PFSK-1 (cell line): ENCODE data around the gene UFSP2.

Source experiments
- FOXP2 ChIP-seq: optimal IDR thresholded peaks from 2 replicates; pipeline ENCODE3; 2011; ENCODE audit warnings: borderline replicate concordance, control low read depth, inconsistent platforms; ENCODE audit not compliant: insufficient read depth; ENCODE audit errors: extremely low read length, extremely low read depth
- POLR2AphosphoS5 ChIP-seq: IDR thresholded peaks from 2 replicates; pipeline ENCODE4 v1.6.1; 2012; ENCODE audit warnings: low read depth, mild to moderate bottlenecking, control low read depth, low read length, moderate library complexity
- REST ChIP-seq, 2 experiments: IDR thresholded peaks; 2 replicates each; pipeline versions ENCODE4 v1.6.1 to v1.8.0; 2011 to 2012; ENCODE audit warnings: low read depth in 2 of 2, low read length in 2 of 2, control low read depth in 1 of 2, inconsistent platforms in 1 of 2, mild to moderate bottlenecking in 1 of 2, moderate library complexity in 1 of 2; ENCODE audit not compliant: insufficient read depth in 1 of 2
- SIN3A ChIP-seq: IDR thresholded peaks from 2 replicates; pipeline ENCODE4 v1.6.1; 2012; ENCODE audit warnings: mild to moderate bottlenecking, low read length, moderate library complexity, borderline replicate concordance; ENCODE audit not compliant: insufficient read depth
- TAF1 ChIP-seq: IDR thresholded peaks from 2 replicates; pipeline ENCODE4 v1.6.1; 2012; ENCODE audit warnings: low read length, control low read depth, borderline replicate concordance; ENCODE audit not compliant: insufficient read depth

Gene UFSP2

GRCh38 chr4:185395956-185396723 lies 29.6 kb downstream of the UFSP2 start:
- TF ChIP-seq TAF1 (no peak), SIN3A (peak; percentile 98), FOXP2 (peak; percentile 71), POLR2AphosphoS5 (peak; percentile 64; the same call in 1 of the 2 replicates), REST (IDR thresholded peaks at IDR 0.05; ENCODE audit: insufficient read depth in 1 of 2, low read depth in 2 of 2, low read length in 2 of 2) (peak; percentile 76 to 85; a peak in 3 of 4 replicates)

GRCh38 chr4:185395238-185395955 lies 30.4 kb downstream of the UFSP2 start, which contains the start of gene LRP2BP:
Gene LRP2BP (minus strand): TSS chr4:185395924. CDS start chr4:185378186, 17,738 bp downstream.
- no peak for TF ChIP-seq SIN3A
- no peak for TF ChIP-seq POLR2AphosphoS5
- TF ChIP-seq TAF1 = no peak
- no peak for TF ChIP-seq FOXP2
- TF ChIP-seq REST (IDR thresholded peaks at IDR 0.05; ENCODE audit: insufficient read depth in 1 of 2, low read depth in 2 of 2, low read length in 2 of 2) = no peak

- TF ChIP-seq REST (IDR thresholded peaks at IDR 0.05; ENCODE audit: insufficient read depth in 1 of 2, low read depth in 2 of 2, low read length in 2 of 2) (no peak), FOXP2 (no peak), POLR2AphosphoS5 (no peak), TAF1 (no peak), SIN3A (no peak)
These were observed 31.1 kb downstream of the UFSP2 start for GRCh38 chr4:185394568-185395237.

GRCh38 chr4:185392156-185392555 lies 33.6 kb downstream of the UFSP2 start:
- TF ChIP-seq TAF1 = no peak
- TF ChIP-seq POLR2AphosphoS5 = no peak
- no peak for TF ChIP-seq REST (IDR thresholded peaks at IDR 0.05; ENCODE audit: insufficient read depth in 1 of 2, low read depth in 2 of 2, low read length in 2 of 2)
- TF ChIP-seq SIN3A = no peak
- TF ChIP-seq FOXP2 = no peak
